HepG2 (cell line): ENCODE measurements around the gene COQ8B. TPM values are rescaled to one million over a fixed set of nuclear protein-coding genes. Genes with fewer than 3 reads are reported as not detected.

Experiments
- ATAD3A ChIP-seq: sonication (generic); formaldehyde crosslinking; IDR thresholded peaks from 2 replicates; pipeline ENCODE4 v1.4.0; 2020; ENCODE audit warnings: missing genetic modification reagents
- HNF4G ChIP-seq, 2 experiments: sonication (generic) in 1 of 2; formaldehyde crosslinking in 1 of 2; IDR thresholded peaks; 2 replicates each; pipeline versions ENCODE4 v1.4.0 to v1.6.1; 2011 to 2020; ENCODE audit warnings: borderline replicate concordance in 2 of 2, low read depth in 2 of 2, mild to moderate bottlenecking in 2 of 2, low read length in 1 of 2, missing genetic modification reagents in 1 of 2, moderate library complexity in 1 of 2
- NAIF1 ChIP-seq: sonication (generic); formaldehyde crosslinking; IDR thresholded peaks from 2 replicates; pipeline ENCODE4 v1.5.0; 2020; ENCODE audit warnings: mild to moderate bottlenecking, missing genetic modification reagents, borderline replicate concordance
- PBX2 ChIP-seq: IDR thresholded peaks from 2 replicates; pipeline ENCODE4 v1.6.1; 2016; ENCODE audit warnings: control low read depth
- PRDM10 ChIP-seq: sonication (generic); formaldehyde crosslinking; IDR thresholded peaks from 2 replicates; pipeline ENCODE4 v1.4.0; 2020; ENCODE audit warnings: low read depth, missing genetic modification reagents
- SMAD9 ChIP-seq: sonication (generic); formaldehyde crosslinking; IDR thresholded peaks from 2 replicates; pipeline ENCODE4 v1.5.1; 2020; ENCODE audit warnings: mild to moderate bottlenecking, missing genetic modification reagents
- SNAPC4 ChIP-seq: sonication (generic); formaldehyde crosslinking; IDR thresholded peaks from 2 replicates; pipeline ENCODE4 v1.4.0; 2020; ENCODE audit warnings: mild to moderate bottlenecking, missing genetic modification reagents
- SP1 ChIP-seq, 2 experiments: fragments of 450-650 bp in 1 of 2; sonication (generic) in 1 of 2; formaldehyde crosslinking in 1 of 2; IDR thresholded peaks; 2 replicates each; pipeline versions ENCODE4 v1.4.0 to v1.6.1; 2016 to 2020; ENCODE audit warnings: missing genetic modification reagents in 1 of 2
- SPEN ChIP-seq: sonication (generic); formaldehyde crosslinking; IDR thresholded peaks from 2 replicates; pipeline ENCODE4 v1.5.1; 2020; ENCODE audit warnings: low read depth, mild to moderate bottlenecking, missing genetic modification reagents
- U2AF2 ChIP-seq: fragments of 200-400 bp; formaldehyde crosslinking; IDR thresholded peaks from 2 replicates; pipeline ENCODE4 v1.6.1; 2017; ENCODE audit warnings: low read depth, mild to moderate bottlenecking, low read length
- UBTF ChIP-seq: sonication (generic); formaldehyde crosslinking; IDR thresholded peaks from 2 replicates; pipeline ENCODE4 v1.4.0; 2020; ENCODE audit warnings: mild to moderate bottlenecking, missing genetic modification reagents
- ZBTB46 ChIP-seq: sonication (generic); formaldehyde crosslinking; IDR thresholded peaks from 2 replicates; pipeline ENCODE4 v1.4.0; 2020; ENCODE audit warnings: mild to moderate bottlenecking, missing genetic modification reagents, borderline replicate concordance
- ZNF234 ChIP-seq: sonication (generic); formaldehyde crosslinking; conservative IDR thresholded peaks from 2 replicates; pipeline ENCODE4 v1.5.1; 2020; ENCODE audit warnings: mild to moderate bottlenecking, missing genetic modification reagents
- polyA plus RNA-seq, 8 experiments: library from polyadenylated mRNA; depleted of rRNA in 3 of 8; stranded (reverse) in 7 of 8; unstranded in 1 of 8; fragments of >200 nt; fragmentation: Illumina TruSeq in 4 of 8; extraction: Trizol in 4 of 8; gene quantifications; 2 replicates each; pipeline versions ENCODE4 v1.2.1 to v1.2.3, GENCODE V29; 2011 to 2016; ENCODE audit warnings: low read depth in 4 of 8, missing spikeins in 1 of 8, mixed read lengths in 1 of 8; ENCODE audit not compliant: insufficient read depth in 1 of 8
- total RNA-seq, 5 experiments: library from RNA; depleted of rRNA; stranded (reverse); fragments of >200 nt; fragmentation: Illumina TruSeq; extraction: Trizol; gene quantifications; 2 replicates each; pipeline ENCODE4 v1.2.3, GENCODE V29; 2016; ENCODE audit warnings: low read depth in 1 of 5

Gene COQ8B
- total and polyA plus RNA-seq, 2 of the 13 experiments (the other 11 are each of a cell fraction or from before 2014, with no cell fraction given) = 12.3 to 17.2 TPM

- TF ChIP-seq SPEN (CRISPR knock-in tag) = peak; percentile 36; the same call in 1 of the 2 replicates
- peak; percentile 76 for TF ChIP-seq HNF4G (IDR thresholded peaks at IDR 0.05; ENCODE audit: borderline replicate concordance, low read depth, low read length)
- TF ChIP-seq HNF4G (CRISPR knock-in tag; IDR thresholded peaks at IDR 0.05; ENCODE audit: borderline replicate concordance, low read depth) = peak; percentile 30; the same call in 1 of the 2 replicates
- no peak for TF ChIP-seq ZNF234 (CRISPR knock-in tag)
- no peak for TF ChIP-seq SP1 (IDR thresholded peaks at IDR 0.05)
- no peak for TF ChIP-seq SP1 (CRISPR knock-in tag; IDR thresholded peaks at IDR 0.05)
- TF ChIP-seq ATAD3A (CRISPR knock-in tag) = no peak
- TF ChIP-seq NAIF1 (CRISPR knock-in tag) = no peak
- 0 out of 2 replicates have a peak, but pooled peaks have one; percentile 38 for TF ChIP-seq PRDM10 (CRISPR knock-in tag)
- TF ChIP-seq UBTF = no peak
- TF ChIP-seq PBX2 (CRISPR knock-in tag) = no peak
- TF ChIP-seq SNAPC4 (CRISPR knock-in tag) = no peak
- TF ChIP-seq U2AF2 = no peak
- TF ChIP-seq ZBTB46 = 0 out of 2 replicates have a peak, but pooled peaks have one; percentile 43
- TF ChIP-seq SMAD9 (CRISPR knock-in tag) = no peak
Measured at GRCh38 chr19:40754611-40755247, 38.0 kb upstream of the COQ8B start (continued).
